GM21515 (cell line): ENCODE measurements around the gene RAPGEF6.
"Not testable (repeated sequence)": the region's sequence is repeated elsewhere in the genome, so short reads cannot be mapped to it uniquely, and the experiment has no call there.

Source experiments
- ATAC-seq: cut with Tn5 transposase; IDR thresholded peaks from one replicate; pipeline ENCODE4 v1.9.1; 2021; ENCODE audit not compliant: unreplicated experiment

RAPGEF6 gene

DNA sequence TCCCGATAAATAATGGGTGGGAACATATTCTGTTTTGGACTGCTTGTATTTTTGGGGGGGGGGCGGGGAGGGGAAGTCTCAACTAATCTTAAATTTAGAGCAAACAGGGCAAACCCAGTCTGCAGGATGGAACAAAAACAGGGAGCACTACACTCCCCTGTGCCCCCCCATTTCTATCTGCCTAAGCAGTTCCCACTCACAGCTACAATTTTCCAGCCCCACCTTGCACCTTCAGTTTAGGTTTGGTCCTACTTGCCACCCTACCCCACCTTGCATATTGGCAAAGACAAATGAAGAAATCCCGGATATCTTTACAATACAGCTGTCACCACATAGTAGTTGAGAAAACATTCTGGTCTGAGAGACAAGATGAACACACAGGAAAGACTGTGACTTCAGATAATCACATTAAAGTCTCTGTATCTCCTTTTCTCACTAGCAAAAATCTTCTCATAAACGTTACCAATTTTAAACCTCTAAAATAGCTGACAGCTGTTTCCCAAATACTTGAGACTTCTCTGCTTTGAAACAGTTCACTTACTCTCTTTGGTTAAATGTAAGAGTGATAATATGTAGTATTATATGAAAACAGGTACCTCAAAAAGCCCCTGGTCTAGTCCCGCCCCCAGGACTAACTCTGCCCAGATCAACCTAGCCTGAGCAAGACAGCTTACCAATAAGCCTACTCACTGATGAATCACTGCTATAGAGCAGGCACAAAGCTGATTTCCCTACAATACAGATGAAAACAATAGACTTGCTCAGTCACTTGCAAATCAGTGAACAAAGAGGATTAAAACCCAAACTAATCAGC, 5.2 kb upstream of the RAPGEF6 start:
- ATAC-seq, result no peak

DNA sequence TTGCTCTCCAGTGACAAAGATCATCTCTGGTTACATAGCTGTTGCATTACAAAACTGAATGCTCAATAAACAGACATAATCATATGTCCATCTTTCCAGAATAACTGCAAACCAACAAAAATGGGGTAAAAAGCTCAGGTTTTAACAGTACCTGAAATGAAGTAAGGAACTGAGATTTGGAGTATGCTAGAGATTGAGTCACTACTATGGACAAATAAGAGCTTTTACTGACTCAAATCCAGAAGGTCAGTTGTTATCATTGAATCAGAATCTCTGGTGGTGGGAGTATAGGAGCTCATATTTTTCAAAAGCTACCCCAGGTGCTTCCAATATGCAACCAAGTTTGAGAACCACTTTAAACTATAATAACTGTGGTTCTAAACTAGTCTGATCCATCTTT, 4.1 kb upstream of the RAPGEF6 start:
- ATAC-seq, result no peak

DNA sequence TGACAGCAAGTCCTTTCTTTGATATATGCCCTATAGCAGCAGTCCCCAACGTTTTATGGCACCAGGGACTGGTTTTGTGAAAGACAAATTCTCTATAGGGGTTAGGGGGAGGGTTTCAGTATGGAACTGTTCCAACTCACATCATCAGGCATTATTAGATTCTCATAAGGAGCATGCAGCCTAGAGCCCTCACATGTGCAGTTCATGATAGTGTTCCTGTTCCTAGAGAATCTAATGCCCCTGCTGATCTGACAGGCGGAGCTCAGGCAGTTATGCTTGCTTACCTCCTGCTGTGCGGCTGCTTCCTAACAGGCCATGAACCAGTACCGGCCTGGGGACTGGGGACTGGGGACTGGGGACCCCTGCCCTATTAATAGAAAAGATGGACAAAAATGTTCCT, 2.7 kb upstream of the RAPGEF6 start:
- ATAC-seq, result no peak

DNA sequence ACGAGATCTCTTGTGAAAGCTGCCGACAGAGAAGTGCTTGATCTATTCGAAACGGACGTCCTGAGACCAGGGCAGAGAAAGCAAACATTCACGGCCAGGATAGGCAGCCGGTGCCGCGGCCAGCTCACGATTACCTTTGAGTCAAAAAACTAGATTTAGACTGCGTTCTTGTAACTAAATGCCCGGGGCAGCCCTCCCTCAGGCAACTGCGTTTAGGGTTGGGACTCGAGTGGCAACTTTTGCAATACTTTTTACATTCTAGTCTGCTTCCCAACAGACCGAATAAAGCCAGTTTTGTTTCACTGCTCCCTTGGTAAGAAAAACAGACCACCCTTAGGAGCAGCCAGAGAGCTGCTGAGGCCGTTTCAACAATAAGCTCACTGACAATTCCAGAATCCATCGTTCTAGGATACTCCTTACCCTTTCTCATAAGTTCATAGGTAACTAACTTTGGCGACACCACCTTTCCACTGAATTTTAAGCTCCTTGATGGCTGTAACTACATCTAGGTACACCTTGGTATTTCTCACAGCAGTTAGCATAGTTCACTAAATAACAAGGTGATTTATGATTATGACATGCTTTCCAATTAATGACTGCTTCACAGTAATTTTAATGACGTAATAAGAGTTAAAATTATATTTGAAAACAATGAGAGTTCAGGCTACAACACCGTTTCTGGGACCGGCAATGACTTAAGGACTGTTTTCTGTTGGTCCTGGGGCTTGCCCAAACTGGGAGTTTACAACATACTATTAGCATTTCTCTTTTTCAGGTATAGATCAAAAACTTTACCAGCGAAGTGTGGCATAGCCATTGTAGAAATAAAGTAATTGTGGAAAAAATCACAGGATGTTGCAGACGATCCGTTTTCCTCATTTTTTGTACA, 899 bp upstream of the RAPGEF6 start:
- ATAC-seq, result no peak

DNA sequence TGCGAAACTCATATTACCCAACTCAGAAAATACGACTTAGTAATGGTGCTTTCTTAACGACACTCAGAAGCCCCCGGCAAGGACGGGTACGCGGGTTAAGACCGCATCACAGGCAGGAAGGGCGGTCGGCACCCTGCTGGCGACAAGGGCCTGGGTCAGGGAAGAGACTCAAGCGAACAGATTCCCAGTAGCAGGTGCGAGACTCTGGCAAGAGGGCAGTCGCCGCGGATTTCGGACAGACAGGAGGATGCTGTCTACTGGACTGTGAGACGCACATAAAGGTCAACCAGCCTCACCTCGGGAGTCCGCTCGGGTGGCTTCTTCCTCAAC, 398 bp downstream of the RAPGEF6 start:
- ATAC-seq, result peak; percentile 18

DNA sequence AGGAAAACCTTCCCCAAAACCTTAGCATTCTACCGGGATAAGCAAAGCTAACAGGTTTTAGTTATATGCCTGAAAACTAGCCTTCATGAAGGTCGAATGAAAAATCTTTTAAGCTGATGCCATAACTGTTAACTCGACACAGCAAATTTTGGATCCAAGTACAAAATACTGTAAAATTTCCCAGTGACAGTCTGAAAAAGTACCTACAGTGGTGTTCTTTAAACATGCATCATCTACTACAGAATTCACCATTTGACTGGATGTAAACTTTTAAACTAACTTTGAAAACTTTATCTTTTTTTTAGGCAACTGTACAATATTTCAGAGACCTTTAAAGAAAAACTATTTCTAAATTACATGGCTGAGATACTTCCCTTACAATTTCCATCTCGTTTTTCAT, 791 bp downstream of the RAPGEF6 start:
- ATAC-seq, result no peak

DNA sequence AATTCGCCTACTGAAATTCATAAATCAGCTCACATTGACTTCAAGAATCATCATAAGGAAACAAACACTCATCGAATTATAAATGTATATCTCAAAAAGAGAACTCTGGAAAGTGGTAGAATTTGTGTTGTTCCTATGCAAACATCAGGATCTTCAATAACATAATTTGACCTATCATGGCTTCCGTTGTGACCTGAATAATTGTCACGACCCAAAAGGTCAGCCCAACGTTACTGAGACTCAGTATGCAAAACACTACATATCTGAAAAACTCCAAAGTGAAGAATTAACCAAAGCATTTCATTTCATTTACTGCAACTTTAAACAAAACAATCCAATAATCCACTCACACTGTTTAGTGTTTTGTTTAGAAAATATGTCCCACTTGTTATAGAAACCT, 1.2 kb downstream of the RAPGEF6 start:
- ATAC-seq, result no peak

DNA sequence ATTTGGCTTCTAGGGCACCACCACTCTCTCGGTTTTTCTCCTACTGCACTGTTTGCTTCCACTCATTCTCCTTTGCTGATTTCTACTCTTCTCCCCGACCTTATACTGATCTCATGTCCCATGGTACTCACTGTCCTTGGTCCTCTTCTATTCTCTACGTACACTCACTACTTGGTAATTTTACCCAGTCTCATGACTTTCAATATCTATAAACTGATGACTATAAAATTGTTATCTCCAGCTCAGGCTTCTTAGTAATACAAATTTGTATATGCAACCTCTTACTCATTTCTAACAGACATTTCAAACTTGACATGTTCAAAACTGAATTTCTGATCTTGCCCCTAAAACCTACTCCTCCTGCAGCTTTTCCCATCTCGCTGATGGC, 4.1 kb downstream of the RAPGEF6 start:
- ATAC-seq, result no peak

DNA sequence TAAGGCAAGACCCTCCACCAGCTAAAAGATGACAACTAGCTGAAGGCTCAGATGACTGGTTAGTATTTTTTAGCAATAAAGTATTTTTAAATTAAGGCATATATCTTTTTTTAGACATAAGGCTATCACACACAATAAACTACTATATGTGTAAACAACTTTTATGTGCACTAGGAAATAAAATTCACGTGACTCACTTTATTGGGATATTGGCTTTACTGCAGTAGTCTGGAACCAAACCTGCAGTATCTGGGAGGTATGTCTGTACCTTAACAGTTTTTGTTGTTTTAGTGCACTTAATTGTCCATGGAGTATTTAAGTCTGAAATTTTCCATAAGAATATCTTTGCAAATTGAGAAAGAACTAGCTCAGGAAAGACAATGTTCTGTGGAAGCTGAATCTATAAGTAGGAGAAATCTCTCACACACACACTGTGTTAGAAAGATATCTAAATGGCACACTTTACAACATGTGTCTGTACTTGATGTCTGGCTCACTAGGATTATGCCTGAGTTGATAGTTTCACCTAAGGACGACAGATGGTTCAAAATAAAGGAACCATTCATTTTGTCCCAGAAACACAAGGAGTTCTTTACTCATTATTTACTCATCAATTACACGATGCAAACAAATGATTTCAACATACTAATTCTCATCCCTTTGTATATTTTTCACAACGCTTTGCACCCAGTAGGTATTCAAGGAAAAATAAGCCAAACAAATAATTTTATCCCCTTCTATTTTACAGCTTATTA, 4.6 kb downstream of the RAPGEF6 start:
- no peak for ATAC-seq

DNA sequence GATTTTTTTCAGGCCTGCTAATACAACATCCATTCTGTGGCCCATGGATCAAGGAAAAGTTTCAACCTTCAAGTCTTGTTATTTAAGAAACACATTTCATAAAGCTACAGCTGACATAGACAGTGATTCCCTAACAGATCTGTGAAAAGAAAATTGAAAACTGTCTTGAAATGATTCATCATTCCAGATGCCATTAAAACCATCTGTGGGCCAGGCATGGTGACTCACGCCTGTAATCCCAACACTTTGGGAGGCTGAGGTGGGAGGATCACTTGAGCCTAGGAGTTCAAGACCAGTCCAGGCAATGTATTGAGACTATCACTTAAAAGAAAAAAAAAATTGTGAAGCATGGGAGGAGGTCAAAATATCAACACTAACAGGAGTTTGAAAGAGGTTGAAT, 6.0 kb downstream of the RAPGEF6 start:
- ATAC-seq, result no peak

DNA sequence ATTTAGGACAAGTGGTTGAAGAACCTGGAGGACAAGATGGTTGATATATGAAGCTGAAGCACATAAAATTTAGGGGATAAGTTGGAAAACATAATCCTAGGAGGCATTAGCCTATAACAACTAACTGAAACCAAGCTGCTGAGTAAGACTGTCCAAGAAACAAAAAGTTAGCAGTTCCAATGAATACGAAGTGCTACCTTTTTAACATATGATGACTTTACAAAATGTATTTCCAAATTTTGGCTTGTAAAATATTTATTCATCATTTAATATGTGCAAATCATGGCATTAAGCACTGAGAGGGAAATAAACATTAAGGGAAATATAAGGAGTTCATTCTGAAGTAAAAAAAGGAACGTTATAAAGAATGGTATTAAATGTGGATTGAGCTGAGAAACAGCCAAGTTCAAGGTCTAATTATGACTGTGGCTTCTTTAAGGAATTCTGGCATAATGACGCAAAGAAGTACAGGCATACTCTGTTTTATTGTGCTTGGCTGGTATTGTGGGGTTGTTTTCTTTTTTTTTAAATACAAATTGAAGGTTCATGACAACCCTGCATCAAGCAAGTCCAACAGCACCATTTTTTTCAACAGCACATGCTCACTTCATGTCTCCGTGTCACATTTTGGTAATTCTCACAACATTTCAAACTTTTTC, 7.7 kb downstream of the RAPGEF6 start:
- ATAC-seq, result no peak

DNA sequence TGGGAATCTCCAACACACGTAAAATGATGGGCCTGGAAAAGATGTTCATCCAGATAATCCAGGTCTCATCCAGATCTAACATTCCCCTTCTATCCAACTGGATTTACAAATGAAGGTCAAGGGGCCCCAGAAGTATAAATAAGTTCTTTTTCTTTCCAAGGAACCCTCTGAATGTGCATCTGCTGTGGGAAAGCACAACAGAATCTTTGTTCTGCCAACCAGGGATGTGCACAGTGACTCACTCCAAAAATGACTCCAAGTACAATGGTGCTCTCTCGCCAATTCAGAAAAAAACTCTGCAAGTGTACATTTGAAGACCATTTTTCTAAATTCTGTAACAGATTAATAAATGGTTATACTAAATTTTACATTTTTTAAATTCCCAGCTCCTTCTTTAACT, 12.4 kb downstream of the RAPGEF6 start:
- no peak for ATAC-seq

DNA sequence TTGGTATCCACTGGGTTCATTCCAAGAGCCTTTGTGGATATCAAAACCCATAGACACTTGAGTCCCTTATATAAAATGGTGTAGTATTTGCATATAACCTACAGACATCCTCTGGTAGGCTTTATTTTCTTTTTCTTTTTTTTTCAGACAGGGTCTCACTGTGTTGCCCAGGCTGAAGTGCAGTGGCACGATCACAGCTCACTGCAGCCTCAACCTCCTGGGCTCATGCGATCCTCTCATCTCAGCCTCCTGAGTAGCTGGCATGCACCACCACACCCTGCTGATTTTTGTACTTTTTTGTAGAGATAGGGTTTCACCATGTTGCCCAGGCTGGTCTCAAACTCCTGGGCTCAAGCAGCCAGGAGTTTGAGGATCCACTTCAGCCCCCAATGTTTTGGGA, 13.9 kb downstream of the RAPGEF6 start:
- ATAC-seq, result not testable (repeated sequence)

DNA sequence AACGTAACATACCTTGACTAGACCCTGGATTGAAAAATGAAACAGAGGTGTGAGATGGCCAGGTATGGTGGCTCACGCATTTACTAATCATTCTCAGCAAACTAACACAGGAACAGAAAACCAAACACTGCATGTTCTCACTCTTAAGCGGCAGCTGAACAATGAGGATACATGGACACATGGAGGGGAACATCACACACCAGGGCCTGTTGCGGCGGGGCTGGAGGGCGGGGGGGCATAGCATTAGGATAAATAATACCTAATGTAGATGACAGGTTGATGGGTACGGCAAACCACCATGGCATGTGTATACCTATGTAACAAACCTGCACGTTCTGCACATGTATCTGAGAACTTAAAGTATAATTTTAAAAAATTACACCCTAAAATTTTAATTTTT, 15.9 kb downstream of the RAPGEF6 start:
- ATAC-seq, result no peak

DNA sequence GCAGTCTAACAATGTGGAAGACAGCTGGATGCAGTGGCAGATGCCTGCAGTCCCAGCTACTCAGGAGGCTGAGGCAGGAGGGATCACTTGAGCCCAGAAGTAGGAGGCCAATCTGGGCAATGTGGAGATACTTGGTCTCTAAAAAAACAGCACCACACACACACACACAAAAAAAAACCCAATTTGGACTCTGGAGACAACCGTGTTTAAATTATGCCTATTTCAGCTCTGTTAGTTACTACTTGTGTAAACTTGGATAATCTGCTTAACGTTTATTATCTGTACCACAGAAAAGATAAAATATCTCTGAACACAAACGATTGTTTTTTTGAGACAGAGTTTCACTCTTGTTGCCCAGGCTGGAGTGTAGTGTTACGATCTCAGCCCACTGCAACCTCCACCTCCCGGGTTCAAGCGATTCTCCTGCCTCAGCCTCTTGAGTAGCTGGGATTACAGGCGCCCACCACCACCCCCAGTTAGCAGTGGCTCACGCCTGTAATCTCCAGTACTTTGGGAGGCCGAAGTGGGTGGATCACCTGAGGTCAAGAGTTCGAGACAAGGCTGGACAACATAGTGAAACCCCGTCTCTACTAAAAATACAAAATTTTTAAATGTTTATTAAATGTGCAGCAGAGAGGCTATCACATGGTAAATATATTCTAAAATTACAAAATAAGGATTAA, 17.7 kb downstream of the RAPGEF6 start:
- ATAC-seq, result no peak

DNA sequence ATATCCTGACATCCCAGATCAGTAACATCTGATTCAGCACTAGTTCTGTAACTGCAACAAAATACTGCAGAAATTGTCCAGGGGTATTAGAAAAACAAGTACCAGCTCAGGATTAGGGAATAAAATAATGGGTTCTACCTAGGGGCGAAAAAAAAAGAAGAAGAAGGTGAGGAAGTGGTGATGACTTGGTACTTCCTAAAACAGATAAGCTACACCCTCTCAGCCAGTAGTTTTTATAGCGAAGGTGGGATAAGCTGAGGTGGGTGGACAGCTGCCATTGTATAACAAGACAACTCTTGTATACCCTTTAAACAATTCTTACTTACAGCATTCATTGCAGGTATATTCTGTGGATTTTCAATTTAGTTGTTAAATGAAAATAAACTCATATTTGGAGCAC, 19.1 kb downstream of the RAPGEF6 start:
- no peak for ATAC-seq

DNA sequence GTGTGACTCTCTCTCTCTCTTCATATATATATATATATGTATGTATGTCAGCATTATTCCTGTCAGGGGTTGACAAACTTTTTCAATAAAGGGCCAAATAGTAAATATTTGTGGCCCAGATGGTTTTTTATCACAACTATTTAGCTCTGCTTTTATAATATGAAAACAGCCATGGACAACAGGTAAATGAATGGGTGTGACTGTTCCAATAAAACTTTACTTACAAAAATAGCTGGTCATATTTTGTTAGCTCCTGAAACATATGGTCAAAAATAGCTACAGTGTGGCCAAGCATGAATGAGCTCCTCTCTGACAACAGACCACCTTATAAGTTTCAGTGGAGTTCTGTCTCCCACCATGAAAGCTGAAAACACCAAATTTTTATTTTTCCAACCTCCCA, 21.6 kb downstream of the RAPGEF6 start:
- ATAC-seq, result no peak

DNA sequence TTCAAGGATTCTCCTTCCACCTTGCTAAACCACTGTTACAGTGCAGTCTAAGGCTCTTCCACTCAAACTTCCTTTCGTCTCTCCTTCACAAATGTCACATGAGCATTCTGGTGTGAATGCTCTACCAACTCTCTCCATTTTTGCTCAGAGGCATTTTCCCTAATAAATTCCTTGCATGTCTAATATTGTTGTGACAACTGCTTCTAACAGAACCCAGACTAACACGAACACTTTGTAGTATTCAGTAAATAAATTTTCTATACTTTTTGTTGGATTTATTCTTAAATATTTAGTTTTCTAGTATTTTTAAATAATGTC, 24.0 kb downstream of the RAPGEF6 start:
- no peak for ATAC-seq

DNA sequence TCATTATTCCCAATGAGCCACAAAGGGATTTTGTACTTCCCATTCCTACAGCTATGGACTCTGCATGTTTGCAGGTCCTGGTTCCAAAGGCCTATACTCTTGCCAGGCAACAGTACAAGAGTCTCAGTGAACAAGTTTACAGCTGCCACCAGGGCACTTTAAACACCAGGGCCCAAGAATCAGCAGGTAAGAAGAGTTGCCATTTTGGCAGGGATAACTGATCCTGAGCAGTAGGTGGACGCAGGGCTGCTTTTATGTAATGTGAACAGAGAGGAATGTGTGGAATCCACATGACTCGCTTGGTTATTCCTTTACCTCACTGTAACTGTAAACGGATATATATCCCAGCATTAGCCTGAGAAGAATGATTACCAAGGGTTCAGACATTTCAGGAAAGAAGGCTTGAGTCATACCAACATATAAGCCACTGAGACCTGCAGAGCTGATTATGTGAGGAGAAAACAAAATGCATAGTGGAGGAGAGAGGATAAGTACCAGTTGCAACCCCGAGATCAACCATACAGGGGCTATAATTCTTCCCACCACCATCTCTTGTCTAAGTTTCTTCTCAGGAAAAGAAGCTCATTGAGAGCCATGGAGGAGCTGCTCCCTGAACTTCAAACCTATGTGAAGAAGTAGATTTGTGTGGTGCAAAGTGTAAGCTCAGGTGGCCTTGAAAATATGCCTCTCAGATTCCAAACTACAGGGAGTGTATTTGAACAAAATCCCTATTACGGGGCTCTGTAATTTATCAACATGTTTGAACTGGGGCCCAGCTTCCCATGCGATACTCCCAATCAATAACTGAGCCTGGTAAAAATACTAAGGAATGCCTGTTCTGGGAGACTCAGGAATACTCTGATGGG, 24.6 kb downstream of the RAPGEF6 start:
- ATAC-seq, result no peak

DNA sequence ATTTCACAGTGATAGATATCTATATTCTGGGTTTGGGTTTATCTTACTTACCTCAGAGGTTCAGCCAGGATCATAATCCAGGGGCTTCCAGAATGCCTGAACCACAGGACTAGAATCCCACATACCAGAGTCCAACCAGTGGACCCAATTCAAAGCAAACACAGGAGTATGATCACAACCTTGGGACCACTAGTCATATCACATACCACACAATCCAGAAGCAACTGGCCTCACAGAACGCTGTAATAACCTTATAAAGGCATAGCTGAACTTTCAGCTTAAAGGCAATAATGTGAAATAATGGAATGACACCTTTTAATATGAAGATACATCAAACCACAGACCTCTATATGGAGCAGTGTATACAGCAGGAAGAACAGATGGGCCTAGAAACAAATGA, 25.3 kb downstream of the RAPGEF6 start:
- no peak for ATAC-seq
